ENCODE results near the gene DNAH11. TPM values are rescaled to one million over a fixed set of nuclear protein-coding genes. Genes with fewer than 3 reads are reported as not detected.

Gene DNAH11
- polyA plus RNA-seq, 1 donor from 2014 or later: 0.16 TPM

DNA sequence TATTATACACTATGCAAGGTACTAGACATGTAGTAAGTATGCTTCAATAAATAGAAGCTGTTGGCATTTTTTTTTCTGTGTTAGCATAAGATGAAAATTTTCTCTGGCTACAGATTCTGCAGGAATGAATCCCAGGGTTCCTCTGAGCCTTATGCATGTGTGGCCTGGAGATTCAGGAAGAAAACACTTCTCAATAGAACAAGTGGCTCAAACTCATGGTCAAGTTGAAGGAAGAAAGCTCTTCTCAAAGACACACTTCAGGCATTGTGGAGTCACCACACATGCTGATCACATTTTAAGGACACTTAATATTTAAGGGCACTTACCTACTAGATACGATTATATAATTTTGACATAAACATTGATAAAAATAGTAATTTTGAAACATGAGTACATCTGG is 19.5 kb downstream of the DNAH11 start (continued):
- no peak for TF ChIP-seq MXI1 (conservative IDR thresholded peaks at IDR 0.05; ENCODE audit: poor library complexity, severe bottlenecking)

DNA sequence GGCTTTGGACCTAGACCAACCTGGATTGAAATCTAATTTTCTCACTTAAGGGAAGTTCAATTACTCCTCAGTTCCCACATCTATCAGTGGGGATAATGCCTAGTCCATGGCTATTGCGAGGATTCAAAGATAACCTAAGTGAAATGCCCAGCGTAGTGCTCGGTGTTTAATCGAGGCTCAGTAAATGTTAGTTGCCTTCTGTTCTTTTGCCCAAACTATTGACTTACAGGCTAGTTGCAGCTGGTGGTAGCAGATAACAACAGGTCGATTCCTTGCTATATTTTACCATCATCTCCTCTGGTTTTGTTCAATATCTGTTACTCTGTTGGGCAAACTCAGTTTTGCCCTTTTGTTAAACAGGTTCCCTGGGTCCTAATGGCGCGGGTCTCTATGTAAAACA is 22.8 kb downstream of the DNAH11 start:
- H3F3A ChIP-seq (ENCODE audit: insufficient read depth, low read length, poor library complexity, severe bottlenecking): no peaks in the 10 kb centered on the region
- no peak overlapping the region for H2AFZ ChIP-seq (ENCODE audit: low read depth, low read length)
- no peaks in the 10 kb centered on the region for H3K9me3 ChIP-seq (ENCODE audit: low read length)
- no peaks in the 10 kb centered on the region for H3K79me2 ChIP-seq (replicated peaks; ENCODE audit: insufficient read depth, low read length)
- no peaks in the 10 kb centered on the region for H3K9me2 ChIP-seq (ENCODE audit: insufficient read depth, low read length)
- no peaks in the 10 kb centered on the region for H4K20me1 ChIP-seq (ENCODE audit: insufficient read depth)
- H3K9ac ChIP-seq (ENCODE audit: low read length): no peak overlapping the region
- no peaks in the 10 kb centered on the region for H3K27me3 ChIP-seq (ENCODE audit: insufficient read depth, low read depth, low read length)
- no peak overlapping the region for H3K27ac ChIP-seq (ENCODE audit: low read length)
- H3K36me3 ChIP-seq (ENCODE audit: insufficient read depth, low read length): no peaks in the 10 kb centered on the region
- no peak overlapping the region for H3K4me3 ChIP-seq (ENCODE audit: low read length)
- TF ChIP-seq MXI1 (conservative IDR thresholded peaks at IDR 0.05; ENCODE audit: poor library complexity, severe bottlenecking): no peak
- no peak for TF ChIP-seq EZH2 (IDR thresholded peaks at IDR 0.05; ENCODE audit: borderline replicate concordance, insufficient read depth, low read length, poor library complexity, severe bottlenecking)
- TF ChIP-seq, protein P1, sequence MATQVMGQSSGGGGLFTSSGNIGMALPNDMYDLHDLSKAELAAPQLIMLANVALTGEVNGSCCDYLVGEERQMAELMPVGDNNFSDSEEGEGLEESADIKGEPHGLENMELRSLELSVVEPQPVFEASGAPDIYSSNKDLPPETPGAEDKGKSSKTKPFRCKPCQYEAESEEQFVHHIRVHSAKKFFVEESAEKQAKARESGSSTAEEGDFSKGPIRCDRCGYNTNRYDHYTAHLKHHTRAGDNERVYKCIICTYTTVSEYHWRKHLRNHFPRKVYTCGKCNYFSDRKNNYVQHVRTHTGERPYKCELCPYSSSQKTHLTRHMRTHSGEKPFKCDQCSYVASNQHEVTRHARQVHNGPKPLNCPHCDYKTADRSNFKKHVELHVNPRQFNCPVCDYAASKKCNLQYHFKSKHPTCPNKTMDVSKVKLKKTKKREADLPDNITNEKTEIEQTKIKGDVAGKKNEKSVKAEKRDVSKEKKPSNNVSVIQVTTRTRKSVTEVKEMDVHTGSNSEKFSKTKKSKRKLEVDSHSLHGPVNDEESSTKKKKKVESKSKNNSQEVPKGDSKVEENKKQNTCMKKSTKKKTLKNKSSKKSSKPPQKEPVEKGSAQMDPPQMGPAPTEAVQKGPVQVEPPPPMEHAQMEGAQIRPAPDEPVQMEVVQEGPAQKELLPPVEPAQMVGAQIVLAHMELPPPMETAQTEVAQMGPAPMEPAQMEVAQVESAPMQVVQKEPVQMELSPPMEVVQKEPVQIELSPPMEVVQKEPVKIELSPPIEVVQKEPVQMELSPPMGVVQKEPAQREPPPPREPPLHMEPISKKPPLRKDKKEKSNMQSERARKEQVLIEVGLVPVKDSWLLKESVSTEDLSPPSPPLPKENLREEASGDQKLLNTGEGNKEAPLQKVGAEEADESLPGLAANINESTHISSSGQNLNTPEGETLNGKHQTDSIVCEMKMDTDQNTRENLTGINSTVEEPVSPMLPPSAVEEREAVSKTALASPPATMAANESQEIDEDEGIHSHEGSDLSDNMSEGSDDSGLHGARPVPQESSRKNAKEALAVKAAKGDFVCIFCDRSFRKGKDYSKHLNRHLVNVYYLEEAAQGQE (IDR thresholded peaks at IDR 0.05; ENCODE audit: borderline replicate concordance): no peak
- H3K4me2 ChIP-seq (ENCODE audit: low read length): no peak overlapping the region

DNA sequence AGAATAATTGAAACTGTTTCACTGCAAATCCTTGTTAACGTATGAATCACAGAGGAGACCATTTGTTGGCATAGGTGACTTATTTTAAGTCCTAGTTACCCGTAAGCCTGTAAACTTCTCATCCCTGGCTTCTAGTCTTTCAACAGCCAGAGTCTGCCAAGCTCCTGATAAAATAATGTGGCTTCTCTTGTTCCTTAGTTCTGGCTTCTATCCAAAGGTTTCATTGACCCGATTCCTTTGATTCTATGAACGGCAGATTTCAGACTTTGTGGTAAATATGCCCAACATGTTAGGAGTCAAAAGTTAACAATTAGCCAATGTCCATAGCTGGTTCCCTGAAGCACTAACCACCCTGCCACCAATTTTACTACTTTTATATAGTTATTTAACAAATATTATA is 23.3 kb downstream of the DNAH11 start:
- Histone ChIP-seq H3K9ac (ENCODE audit: low read length) (no peak overlapping the region), H3K9me3 (ENCODE audit: low read length) (no peaks in the 10 kb centered on the region), H3K4me2 (ENCODE audit: low read length) (no peak overlapping the region), H3K79me2 (replicated peaks; ENCODE audit: insufficient read depth, low read length) (no peaks in the 10 kb centered on the region), H3K27ac (ENCODE audit: low read length) (no peak overlapping the region), H3F3A (ENCODE audit: insufficient read depth, low read length, poor library complexity, severe bottlenecking) (no peaks in the 10 kb centered on the region), H3K4me3 (ENCODE audit: low read length) (no peak overlapping the region), H4K20me1 (ENCODE audit: insufficient read depth) (no peaks in the 10 kb centered on the region), H2AFZ (ENCODE audit: low read depth, low read length) (no peak overlapping the region), H3K9me2 (ENCODE audit: insufficient read depth, low read length) (no peaks in the 10 kb centered on the region), H3K27me3 (ENCODE audit: insufficient read depth, low read depth, low read length) (no peaks in the 10 kb centered on the region), H3K36me3 (ENCODE audit: insufficient read depth, low read length) (no peaks in the 10 kb centered on the region)
- no peak for TF ChIP-seq RAD21 (conservative IDR thresholded peaks at IDR 0.05)
- TF ChIP-seq MXI1 (conservative IDR thresholded peaks at IDR 0.05; ENCODE audit: poor library complexity, severe bottlenecking): no peak
- no peak for TF ChIP-seq TAF1 (IDR thresholded peaks at IDR 0.05; ENCODE audit: low read depth)
- TF ChIP-seq, protein P1 (IDR thresholded peaks at IDR 0.05; ENCODE audit: borderline replicate concordance): no peak
- TF ChIP-seq EP300 (conservative IDR thresholded peaks at IDR 0.05; ENCODE audit: poor library complexity, severe bottlenecking): no peak
- no peak for TF ChIP-seq EZH2 (IDR thresholded peaks at IDR 0.05; ENCODE audit: borderline replicate concordance, insufficient read depth, low read length, poor library complexity, severe bottlenecking)
- TF ChIP-seq SMC3 (conservative IDR thresholded peaks at IDR 0.05; ENCODE audit: poor library complexity): no peak

Measured in neural cell (in vitro differentiated cells).